WERI-Rb-1 (cell line): ENCODE measurements around the gene RNASE9.
"Not testable (repeated sequence)": the region's sequence is repeated elsewhere in the genome, so short reads cannot be mapped to it uniquely, and the experiment has no call there.

Source experiments
- DNase-seq: peaks from one replicate; pipeline ENCODE4 v3.0.0-alpha.2; 2020
- H3K27ac ChIP-seq: fragments of 250-450 bp; sonication (Bioruptor Pico); 2 replicates; pipeline ENCODE4 v1.5.1; 2020; ENCODE audit warnings: mild to moderate bottlenecking, moderate library complexity
- H3K27me3 ChIP-seq: fragments of 250-450 bp; sonication (Bioruptor Pico); 2 replicates; pipeline ENCODE4 v1.5.1; 2021; ENCODE audit warnings: mild to moderate bottlenecking, low read depth, moderate library complexity; ENCODE audit not compliant: insufficient read depth, severe bottlenecking
- H3K36me3 ChIP-seq: fragments of 250-450 bp; sonication (Bioruptor Pico); 2 replicates; pipeline ENCODE4 v1.5.1; 2020; ENCODE audit warnings: mild to moderate bottlenecking, moderate library complexity
- H3K4me3 ChIP-seq: 2 replicates; pipeline ENCODE4 v1.5.1; 2011; ENCODE audit warnings: low read depth, mild to moderate bottlenecking, control low read depth, low read length
- H3K9me3 ChIP-seq: fragments of 250-450 bp; sonication (Bioruptor Pico); 2 replicates; pipeline ENCODE4 v1.5.1; 2021; ENCODE audit warnings: mild to moderate bottlenecking, moderate library complexity; ENCODE audit not compliant: severe bottlenecking
- TF ChIP-seq, protein P1 (sequence below): IDR thresholded peaks from 2 replicates; pipeline ENCODE4 v1.5.1; 2011; ENCODE audit warnings: low read depth, mild to moderate bottlenecking, control low read depth, inconsistent platforms, low read length

Gene RNASE9

DNA sequence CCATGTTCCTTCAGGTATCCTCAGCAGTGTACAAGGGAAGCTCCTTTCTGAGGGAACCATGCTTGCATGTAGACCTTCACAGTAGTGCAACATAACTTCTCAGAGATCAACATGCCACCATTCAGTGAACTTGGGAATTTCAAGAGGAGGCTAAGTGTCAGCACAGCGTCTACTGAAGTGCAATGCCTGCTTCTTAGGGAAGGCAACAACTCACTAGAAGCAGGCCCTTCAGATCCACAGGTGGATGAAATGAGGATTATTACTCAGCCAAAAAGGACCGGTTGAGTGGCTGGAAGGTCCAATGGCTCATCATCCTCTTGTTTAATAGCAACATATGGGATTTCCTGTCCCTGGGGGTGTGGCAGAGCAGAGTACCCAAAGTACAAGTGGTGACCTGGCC lies 36.8 kb downstream of the RNASE9 start:
- TF ChIP-seq, protein P1, sequence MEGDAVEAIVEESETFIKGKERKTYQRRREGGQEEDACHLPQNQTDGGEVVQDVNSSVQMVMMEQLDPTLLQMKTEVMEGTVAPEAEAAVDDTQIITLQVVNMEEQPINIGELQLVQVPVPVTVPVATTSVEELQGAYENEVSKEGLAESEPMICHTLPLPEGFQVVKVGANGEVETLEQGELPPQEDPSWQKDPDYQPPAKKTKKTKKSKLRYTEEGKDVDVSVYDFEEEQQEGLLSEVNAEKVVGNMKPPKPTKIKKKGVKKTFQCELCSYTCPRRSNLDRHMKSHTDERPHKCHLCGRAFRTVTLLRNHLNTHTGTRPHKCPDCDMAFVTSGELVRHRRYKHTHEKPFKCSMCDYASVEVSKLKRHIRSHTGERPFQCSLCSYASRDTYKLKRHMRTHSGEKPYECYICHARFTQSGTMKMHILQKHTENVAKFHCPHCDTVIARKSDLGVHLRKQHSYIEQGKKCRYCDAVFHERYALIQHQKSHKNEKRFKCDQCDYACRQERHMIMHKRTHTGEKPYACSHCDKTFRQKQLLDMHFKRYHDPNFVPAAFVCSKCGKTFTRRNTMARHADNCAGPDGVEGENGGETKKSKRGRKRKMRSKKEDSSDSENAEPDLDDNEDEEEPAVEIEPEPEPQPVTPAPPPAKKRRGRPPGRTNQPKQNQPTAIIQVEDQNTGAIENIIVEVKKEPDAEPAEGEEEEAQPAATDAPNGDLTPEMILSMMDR = no peak

DNA sequence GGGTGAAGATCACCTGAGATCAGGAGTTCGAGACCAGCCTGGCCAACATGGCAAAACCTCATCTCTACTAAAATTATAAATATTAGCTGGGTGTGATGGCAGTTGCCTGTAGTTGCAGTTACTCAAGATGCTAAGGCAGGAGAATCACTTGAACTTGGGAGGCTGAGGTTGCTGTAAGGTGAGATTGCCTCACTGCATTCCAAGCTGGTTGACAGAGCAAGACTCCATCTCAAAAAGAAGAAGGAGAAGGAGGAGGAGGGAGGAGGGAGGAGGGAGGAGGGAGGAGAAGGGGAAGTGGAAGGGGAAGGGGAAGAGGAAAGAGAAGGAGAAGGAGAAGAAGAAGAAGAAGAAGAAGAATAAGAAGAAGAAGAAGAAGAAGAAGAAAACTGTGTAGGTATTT lies 38.5 kb downstream of the RNASE9 start:
- Histone ChIP-seq H3K4me3 (no peak overlapping the region), H3K36me3 (no peaks in the 10 kb centered on the region), H3K27me3 (peaks cover 21% of the 10 kb centered on the region), H3K27ac (no peak overlapping the region), H3K9me3 (no peaks in the 10 kb centered on the region)
- no peak for DNase-seq
- TF ChIP-seq, protein P1 = no peak

More for the DNA sequence above, 36.8 kb downstream of the RNASE9 start:
- DNase-seq = no peak
- Histone ChIP-seq H3K9me3 (no peaks in the 10 kb centered on the region), H3K27me3 (peaks cover 30% of the 10 kb centered on the region), H3K4me3 (no peak overlapping the region), H3K36me3 (no peaks in the 10 kb centered on the region), H3K27ac (no peak overlapping the region)

DNA sequence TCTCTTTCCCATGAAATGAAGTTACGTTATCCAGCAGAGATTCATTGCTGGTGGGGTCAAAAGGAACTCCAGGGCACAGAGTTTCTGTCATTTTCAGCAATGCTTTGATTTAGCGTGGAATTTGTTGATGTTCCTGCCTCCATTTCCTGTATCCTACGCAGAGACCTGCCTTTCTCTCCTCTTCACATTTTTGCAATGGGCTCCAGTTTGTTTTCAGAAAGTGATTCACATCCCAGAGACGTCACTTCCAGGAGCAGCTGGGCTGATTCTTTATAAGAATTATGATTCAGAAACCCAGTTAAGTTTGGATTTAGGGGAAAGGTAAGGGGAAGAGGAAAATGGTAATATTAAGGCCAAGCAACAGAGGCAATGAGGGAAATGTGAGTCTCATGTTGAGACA lies 43.9 kb downstream of the RNASE9 start:
- Histone ChIP-seq H3K9me3 (no peaks in the 10 kb centered on the region), H3K36me3 (no peaks in the 10 kb centered on the region), H3K27ac (no peak overlapping the region), H3K4me3 (no peak overlapping the region), H3K27me3 (peaks cover 8% of the 10 kb centered on the region)
- TF ChIP-seq, protein P1 = no peak
- DNase-seq = no peak

DNA sequence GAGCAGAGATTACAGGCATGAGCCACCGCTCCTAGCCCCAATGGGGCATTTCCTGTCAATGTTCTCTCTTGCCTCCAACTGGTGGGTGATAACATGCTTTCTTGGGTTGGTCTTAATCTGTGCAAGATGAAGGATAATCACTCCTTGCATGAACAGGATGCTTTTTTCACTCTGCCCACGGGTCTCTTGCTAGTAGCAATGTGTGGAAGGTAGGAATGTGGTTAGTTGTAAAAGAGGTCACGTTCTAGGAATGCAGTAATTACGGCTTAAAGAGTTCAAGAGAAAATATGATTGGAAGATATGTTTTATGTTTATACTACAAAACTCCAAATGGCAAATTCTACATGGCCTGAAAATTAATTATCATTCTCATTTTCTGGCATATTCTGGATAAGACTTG lies 45.0 kb downstream of the RNASE9 start:
- Histone ChIP-seq H3K27me3 (peaks cover 16% of the 10 kb centered on the region), H3K4me3 (no peak overlapping the region), H3K27ac (no peak overlapping the region), H3K36me3 (no peaks in the 10 kb centered on the region), H3K9me3 (no peaks in the 10 kb centered on the region)
- DNase-seq = no peak
- TF ChIP-seq, protein P1 = no peak

DNA sequence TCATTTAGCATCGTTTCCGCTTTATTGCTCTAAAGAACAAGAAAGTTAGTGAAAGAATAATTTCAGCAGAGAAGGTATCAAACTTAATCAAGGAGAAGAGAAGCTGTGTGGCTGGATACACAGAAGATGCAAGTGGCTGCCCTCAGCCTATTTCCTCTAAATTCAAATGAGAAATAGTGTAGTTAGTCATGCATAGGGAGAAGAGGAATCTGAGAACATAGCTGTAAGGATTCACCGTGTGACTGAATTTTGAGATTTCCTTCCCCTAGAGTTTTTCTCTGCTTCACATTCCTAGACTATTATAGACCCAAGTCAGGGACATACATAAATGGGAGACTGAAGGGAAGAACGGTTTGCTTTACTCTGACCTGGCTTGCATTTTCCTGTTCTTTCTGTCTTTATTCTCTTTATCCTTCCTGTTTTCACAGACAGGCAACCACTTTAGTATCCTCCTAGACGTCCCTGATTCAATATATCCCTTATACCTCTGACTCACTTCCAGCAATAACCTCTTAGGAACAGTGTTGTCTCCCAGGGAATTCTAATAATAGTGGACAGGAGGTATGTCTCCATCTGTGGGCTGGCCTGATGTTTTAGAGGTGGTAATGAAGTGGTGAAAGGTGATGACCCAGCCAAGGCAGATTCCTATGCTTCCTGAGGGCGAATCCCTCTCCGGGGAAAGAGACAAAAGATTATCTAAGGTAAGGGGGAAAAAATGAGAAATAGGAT lies 48.5 kb downstream of the RNASE9 start:
- TF ChIP-seq, protein P1 = no peak
- H3K9me3 ChIP-seq = no peaks in the 10 kb centered on the region
- DNase-seq = no peak

DNA sequence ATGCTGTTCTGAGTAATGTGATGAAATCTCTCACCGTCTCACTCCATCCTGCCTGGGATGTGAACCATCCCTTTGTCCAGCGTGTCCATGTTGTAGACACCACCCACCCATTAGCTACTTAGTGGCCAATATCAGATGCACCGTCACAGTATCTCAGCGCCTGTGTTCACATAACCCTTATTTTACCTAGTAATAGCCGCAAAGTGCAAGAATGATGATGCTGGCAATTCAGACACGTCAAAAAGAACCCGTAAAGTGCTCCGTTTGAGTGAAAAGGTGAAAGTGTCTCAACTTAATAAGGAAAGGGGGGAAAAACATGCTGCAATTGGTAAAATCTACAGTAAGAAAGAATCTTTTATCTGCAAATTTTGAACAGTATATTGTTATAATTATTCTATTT lies 52.5 kb downstream of the RNASE9 start:
- no peak for DNase-seq
- Histone ChIP-seq H3K36me3 (no peaks in the 10 kb centered on the region), H3K4me3 (no peak overlapping the region), H3K27me3 (peaks cover 17% of the 10 kb centered on the region), H3K9me3 (no peaks in the 10 kb centered on the region), H3K27ac (no peak overlapping the region)
- TF ChIP-seq, protein P1 = no peak

More for the DNA sequence above, 48.5 kb downstream of the RNASE9 start:
- Histone ChIP-seq H3K27me3 (peaks cover 23% of the 10 kb centered on the region), H3K36me3 (no peaks in the 10 kb centered on the region), H3K4me3 (no peak overlapping the region), H3K27ac (no peak overlapping the region)

DNA sequence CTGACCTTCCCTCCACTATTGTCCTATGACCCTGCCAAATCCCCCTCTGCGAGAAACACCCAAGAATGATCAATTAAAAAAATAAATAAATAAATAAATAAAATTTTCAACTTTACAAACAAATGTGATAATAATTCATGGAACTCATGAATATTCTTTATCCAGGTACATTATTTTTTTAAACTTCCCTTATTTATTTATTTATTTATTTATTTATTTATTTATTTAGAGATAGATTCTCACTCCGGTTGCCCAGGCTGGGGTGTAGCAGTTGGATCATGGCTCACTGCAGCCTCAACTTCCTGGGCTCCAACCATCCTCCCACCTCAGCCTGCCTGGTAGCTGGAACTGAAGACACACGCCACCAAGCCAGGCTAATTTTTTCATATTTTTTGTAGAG lies 53.3 kb downstream of the RNASE9 start:
- not testable (repeated sequence) for H3K36me3 ChIP-seq, H3K4me3 ChIP-seq, DNase-seq, H3K9me3 ChIP-seq, H3K27ac ChIP-seq
- peaks cover 17% of the 10 kb centered on the region for H3K27me3 ChIP-seq

DNA sequence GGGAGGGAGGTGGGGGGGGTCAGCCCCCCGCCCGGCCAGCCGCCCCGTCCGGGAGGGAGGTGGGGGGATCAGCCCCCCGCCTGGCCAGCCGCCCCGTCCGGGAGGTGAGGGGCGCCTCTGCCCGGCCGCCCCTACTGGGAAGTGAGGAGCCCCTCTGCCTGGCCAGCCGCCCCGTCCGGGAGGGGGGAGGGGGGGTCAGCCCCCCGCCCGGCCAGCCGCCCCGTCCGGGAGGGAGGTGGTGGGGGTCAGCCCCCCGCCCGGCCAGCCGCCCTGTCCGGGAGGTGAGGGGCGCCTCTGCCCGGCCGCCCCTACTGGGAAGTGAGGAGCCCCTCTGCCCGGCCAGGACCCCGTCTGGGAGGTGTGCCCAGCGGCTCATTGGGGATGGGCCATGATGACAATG lies 54.1 kb downstream of the RNASE9 start:
- DNase-seq, H3K9me3 ChIP-seq, H3K36me3 ChIP-seq, H3K4me3 ChIP-seq, H3K27ac ChIP-seq: not testable (repeated sequence)
- peaks cover 13% of the 10 kb centered on the region for H3K27me3 ChIP-seq
